ENCODE results near the gene TGM1. TPM values are rescaled to one million over a fixed set of nuclear protein-coding genes. Genes with fewer than 3 reads are reported as not detected.
"Not testable (repeated sequence)": the region's sequence is repeated elsewhere in the genome, so short reads cannot be mapped to it uniquely, and the experiment has no call there.

TGM1 gene
- total RNA-seq, 1 donor = 1.1 TPM

DNA sequence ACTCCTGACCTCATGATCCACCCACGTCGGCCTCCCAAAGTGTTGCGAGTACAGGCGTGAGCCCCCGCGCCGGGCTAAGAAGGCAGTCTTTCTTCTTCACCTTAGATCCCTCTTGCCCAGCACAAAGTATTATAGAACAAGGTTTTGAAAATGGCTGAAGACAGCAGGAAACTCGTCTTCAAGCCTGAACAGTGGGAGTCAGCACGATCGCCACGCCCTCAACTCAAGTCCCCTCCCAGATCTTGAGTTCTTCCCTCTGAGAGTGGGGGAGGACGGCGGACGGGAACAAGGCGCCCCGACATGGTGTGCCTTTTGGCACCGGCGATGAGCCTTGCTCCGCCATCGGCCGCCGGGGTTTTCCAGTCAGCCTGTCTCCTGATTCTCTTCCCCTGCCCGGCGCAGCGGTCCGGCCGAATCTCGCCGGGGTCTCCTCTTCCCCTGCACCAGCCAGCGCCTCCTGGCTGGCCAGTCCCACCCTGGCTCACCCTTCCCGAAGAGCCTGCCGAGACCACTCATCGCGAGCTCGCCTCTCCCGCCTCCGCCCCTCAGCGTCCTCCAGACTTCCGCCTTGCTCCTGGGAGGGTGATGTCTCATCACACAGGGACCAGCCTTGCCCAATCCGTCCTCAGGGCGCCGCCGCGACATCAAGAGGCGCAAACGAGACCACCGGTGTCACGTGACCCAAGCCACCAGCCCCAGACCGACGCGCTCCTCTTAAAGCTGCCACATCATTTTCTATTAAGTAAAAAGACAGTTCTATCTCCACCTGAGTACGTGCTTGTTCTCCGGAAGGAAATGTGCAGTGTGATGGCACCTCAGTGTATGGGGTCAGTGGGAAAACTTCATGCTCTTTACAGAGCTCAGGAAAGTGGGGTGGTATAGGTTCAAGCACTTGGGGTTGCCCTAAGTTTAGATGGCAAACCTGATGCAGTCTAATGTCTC lies 49.8 kb downstream of the TGM1 start, which contains the start of gene CHMP4A:
TSS of gene CHMP4A (minus strand) at position 565 of the 942 bp plus-strand sequence. CDS start at position 516, 49 bp downstream.
- DNase-seq (ENCODE audit: low read depth in 2 of 3, low spot score in 2 of 3) = peak; percentile 86 to 99 (median 99)

DNA sequence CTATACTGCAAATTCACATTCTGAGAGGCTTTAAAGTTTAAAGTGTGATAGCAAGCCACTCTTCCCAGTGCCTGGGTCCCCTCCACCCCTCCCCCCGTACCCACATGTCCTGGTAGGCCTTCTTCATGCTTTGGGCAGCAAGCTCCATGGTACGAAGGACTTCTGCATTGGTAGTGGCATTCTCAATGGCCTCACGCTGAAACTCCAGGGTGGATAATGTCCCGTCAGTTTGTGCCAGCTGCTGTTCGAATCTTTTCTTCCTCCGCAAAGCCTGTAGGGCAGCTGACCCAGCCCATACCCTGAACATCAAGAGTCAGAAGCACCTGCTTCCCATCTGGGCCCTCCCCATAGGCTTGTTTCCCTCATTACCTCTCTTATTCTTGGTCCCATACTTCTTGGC lies 51.7 kb downstream of the TGM1 start:
- DNase-seq (ENCODE audit: low read depth in 2 of 3, low spot score in 2 of 3) = no peak

DNA sequence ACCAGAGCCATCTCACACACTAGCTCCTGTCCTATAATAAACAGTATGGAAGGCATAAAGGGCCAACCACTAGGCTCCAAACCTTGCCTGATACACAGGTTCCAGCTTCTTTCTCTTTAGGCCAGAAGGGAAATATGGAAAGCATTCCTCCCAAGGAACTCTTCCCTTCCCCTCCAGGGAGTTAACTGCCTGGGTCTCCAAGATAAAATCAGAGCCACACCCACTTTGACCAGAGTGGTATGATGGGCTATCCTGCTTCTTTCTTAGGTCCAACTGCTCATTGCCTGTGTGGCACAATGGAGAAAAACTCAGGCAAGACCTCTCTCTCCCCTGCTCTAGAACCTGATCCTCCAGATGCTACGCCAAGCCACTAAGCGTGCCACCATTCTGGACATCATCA lies 55.4 kb downstream of the TGM1 start:
- DNase-seq (ENCODE audit: low read depth in 2 of 3, low spot score in 2 of 3) = no peak

DNA sequence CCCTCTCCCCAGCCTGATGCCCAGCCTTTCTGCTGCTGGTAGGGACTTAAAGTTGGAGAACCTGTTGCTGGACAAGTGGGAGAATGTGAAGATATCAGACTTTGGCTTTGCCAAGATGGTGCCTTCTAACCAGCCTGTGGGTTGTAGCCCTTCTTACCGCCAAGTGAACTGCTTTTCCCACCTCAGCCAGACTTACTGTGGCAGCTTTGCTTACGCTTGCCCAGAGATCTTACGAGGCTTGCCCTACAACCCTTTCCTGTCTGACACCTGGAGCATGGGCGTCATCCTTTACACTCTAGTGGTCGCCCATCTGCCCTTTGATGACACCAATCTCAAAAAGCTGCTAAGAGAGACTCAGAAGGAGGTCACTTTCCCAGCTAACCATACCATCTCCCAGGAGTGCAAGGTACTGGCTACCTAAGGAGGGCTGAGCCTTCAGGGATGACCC lies 55.8 kb downstream of the TGM1 start:
- no peak for DNase-seq (ENCODE audit: low read depth in 2 of 3, low spot score in 2 of 3)

GRCh38 chr14:24206260-24207103 lies 56.5 kb downstream of the TGM1 start:
- DNase-seq (ENCODE audit: low read depth in 2 of 3, low spot score in 2 of 3) = no peak

DNA sequence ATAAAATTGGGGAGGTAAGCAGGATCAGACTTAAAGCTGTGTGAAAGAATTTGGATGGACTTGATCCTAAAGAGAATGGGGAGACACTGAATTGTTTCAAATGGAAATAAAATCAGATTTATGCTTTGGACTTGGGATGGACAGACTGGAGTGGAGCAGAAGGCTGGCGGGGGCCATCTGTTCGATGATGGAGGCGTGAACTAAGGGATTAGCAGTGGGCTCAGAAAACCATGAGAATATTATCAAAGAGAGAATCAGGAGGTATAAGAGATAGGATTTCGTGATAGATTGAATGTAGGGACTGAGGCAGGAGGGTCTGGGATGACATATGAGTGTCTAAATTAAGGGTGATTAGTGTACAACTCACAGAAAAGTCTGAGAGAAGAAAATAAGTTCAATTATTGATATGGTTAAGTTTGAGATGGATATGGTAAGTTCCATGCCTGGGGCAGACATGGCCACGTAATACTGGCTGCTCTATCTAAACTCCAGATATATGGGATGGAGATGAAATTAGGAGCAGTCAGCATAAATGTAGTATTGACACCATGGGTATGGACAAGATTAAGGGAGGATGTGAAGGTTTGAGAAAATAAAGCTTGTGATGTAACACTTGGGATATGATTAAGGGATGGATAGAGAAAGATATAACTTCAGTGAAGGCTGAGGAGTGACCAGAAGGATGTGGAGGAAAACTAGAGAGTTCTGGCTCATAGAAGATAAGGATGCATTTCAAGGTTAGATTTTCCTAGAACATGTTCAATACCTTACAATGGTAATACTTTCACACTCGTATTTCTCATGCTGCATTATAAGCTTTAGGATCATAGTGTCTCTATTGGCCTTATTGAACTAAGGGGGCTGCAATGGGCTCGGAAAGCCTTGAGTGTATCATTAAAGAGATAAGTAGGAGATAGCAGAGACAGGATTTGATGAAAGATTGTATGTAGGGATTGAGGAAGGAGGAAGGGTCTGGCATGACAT lies 58.5 kb downstream of the TGM1 start:
- DNase-seq (ENCODE audit: low read depth in 2 of 3, low spot score in 2 of 3) = no peak

DNA sequence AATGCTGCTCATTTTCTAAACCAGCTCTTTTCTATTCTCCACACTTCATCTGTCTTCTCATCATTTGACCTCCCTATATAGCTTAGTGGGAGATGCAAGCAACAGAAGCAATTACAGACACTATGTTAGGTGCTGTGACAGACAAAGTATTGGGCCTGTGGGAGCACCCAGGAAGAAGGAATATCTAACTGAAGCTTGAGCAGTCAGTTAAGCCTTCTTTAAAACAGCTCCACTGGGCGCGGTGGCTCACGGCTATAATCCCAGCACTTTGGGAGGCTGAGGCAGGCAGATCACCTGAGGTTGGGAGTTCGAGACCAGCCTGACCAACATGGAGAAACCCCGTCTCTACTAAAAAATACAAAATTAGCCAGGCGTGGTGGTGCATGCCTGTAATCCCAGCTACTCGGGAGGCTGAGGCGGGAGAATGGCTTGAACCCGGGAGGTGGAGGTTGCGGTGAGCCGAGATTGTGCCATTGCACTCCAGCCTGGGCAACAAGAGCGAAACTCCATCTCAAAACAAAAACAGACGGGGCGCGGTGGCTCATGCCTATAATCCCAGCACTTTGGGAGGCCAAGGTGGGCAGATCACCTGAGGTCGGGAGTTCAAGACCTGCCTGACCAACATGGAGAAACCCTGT lies 59.6 kb downstream of the TGM1 start:
- DNase-seq (ENCODE audit: low read depth in 2 of 3, low spot score in 2 of 3) = not testable (repeated sequence)

DNA sequence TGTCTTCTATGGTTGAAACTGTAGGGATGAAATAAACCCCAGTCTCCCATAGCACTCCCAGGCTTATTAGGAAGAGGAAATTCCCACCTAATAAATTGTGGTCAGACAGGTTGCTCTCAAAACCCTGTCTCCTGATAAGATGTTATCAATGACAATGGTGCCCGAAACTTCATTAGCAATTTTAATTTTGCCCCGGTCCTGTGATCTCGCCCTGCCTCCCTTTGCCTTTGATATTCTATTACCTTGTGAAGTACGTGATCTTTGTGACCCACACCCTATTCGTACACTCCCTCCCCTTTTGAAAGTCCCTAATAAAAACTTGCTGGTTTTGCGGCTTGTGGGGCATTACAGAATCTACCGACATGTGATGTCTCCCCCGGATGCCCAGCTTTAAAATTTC lies 60.4 kb downstream of the TGM1 start:
- not testable (repeated sequence) for DNase-seq (ENCODE audit: low read depth in 2 of 3, low spot score in 2 of 3)

Small RNAs within 50 kb of the gene (small RNA-seq; reads per million reads assigned to genes)
- gene CHMP4A = 0.34 reads per million
- gene MDP1 = not detected

Other genes with a start within 250 kb of the TGM1 start
- 1.3 TPM for gene CARMIL3, start 211.2 kb downstream of the TGM1 start, total RNA-seq
- not detected for gene CPNE6, start 191.6 kb downstream of the TGM1 start, total RNA-seq
- 24.8 TPM for gene PCK2, start 168.9 kb downstream of the TGM1 start, total RNA-seq
- gene DCAF11, start 148.4 kb downstream of the TGM1 start, total RNA-seq = 138 TPM
- gene NRL, start 148.2 kb downstream of the TGM1 start, total RNA-seq = 5.7 TPM
- gene FITM1, start 132.5 kb downstream of the TGM1 start, total RNA-seq = 2.7 TPM
- gene PSME1, start 127.0 kb downstream of the TGM1 start, total RNA-seq = 153 TPM
- 14.3 TPM for gene EMC9, start 121.6 kb downstream of the TGM1 start, total RNA-seq
- 38.0 TPM for gene PSME2, start 116.6 kb downstream of the TGM1 start, total RNA-seq
- gene RNF31, start 115.7 kb downstream of the TGM1 start, total RNA-seq = 103 TPM
- gene IRF9, start 101.9 kb downstream of the TGM1 start, total RNA-seq = 112 TPM
- 47.1 TPM for gene REC8, start 91.1 kb downstream of the TGM1 start, total RNA-seq
- gene IPO4, start 74.4 kb downstream of the TGM1 start, total RNA-seq = 59.8 TPM
- 64.9 TPM for gene TM9SF1, start 67.7 kb downstream of the TGM1 start, total RNA-seq
- under 0.01 TPM for gene TSSK4, start 57.5 kb downstream of the TGM1 start, total RNA-seq
- 13.7 TPM for gene CHMP4A, start 49.7 kb downstream of the TGM1 start, total RNA-seq
- 21.5 TPM for gene MDP1, start 47.1 kb downstream of the TGM1 start, total RNA-seq
- gene NEDD8, start 30.8 kb downstream of the TGM1 start, total RNA-seq = 55.2 TPM
- 78.9 TPM for gene GMPR2, start 30.2 kb downstream of the TGM1 start, total RNA-seq
- gene TINF2, start 20.6 kb downstream of the TGM1 start, total RNA-seq = 65.4 TPM
- gene RABGGTA, start 8.4 kb upstream of the TGM1 start, total RNA-seq = 36.9 TPM
- 31.0 TPM for gene DHRS1, start 36.6 kb upstream of the TGM1 start, total RNA-seq
- gene NOP9, start 36.7 kb upstream of the TGM1 start, total RNA-seq = 28.8 TPM
- gene CIDEB, start 44.8 kb upstream of the TGM1 start, total RNA-seq = 20.2 TPM
- 15.1 TPM for gene LTB4R2, start 47.0 kb upstream of the TGM1 start, total RNA-seq
- 13.5 TPM for gene LTB4R, start 48.3 kb upstream of the TGM1 start, total RNA-seq
- 3.8 TPM for gene ADCY4, start 71.9 kb upstream of the TGM1 start, total RNA-seq
- gene RIPK3, start 76.8 kb upstream of the TGM1 start, total RNA-seq = 20.2 TPM
- gene NFATC4, start 105.0 kb upstream of the TGM1 start, total RNA-seq = 0.54 TPM
- 20.2 TPM for gene NYNRIN, start 135.8 kb upstream of the TGM1 start, total RNA-seq
- 0.54 TPM for gene CBLN3, start 166.5 kb upstream of the TGM1 start, total RNA-seq
- gene KHNYN, start 166.8 kb upstream of the TGM1 start, total RNA-seq = 74.9 TPM
- 39.6 TPM for gene SDR39U1, start 179.6 kb upstream of the TGM1 start, total RNA-seq
- gene CMA1, start 245.1 kb upstream of the TGM1 start, total RNA-seq = not detected